Kidney (tissue), 14 donors: ENCODE measurements around the gene METTL8. TPM values are rescaled to one million over a fixed set of nuclear protein-coding genes. Genes with fewer than 3 reads are reported as not detected.

Experiments
- DNase-seq, 5 donors: peaks; one replicate each; pipeline ENCODE4 v3.0.0-alpha.2; 2013 to 2020
- FAIRE-seq: peaks from 2 replicates; lab custom pipeline; 2012; peaks lifted over from hg19 to GRCh38; lab: Jason Lieb, UNC
- H3K27ac ChIP-seq, 2 donors: one replicate each; pipeline ENCODE4 v1.7.0; 2013; ENCODE audit warnings: low read depth in 2 of 2, low read length in 2 of 2, inconsistent platforms in 1 of 2
- H3K27me3 ChIP-seq: one replicate; pipeline ENCODE4 v1.7.1; 2013; ENCODE audit warnings: low read length, inconsistent platforms; ENCODE audit not compliant: control insufficient read depth, insufficient read depth
- H3K36me3 ChIP-seq, 3 donors: one replicate each; pipeline versions ENCODE4 v1.7.0 to v1.7.1; 2013; ENCODE audit warnings: low read length in 3 of 3, control low read depth in 1 of 3, inconsistent platforms in 1 of 3; ENCODE audit not compliant: insufficient read depth in 3 of 3, control insufficient read depth in 2 of 3
- H3K4me1 ChIP-seq, 3 donors: one replicate each; pipeline versions ENCODE4 v1.7.0 to v1.7.1; 2013; ENCODE audit warnings: low read length in 3 of 3, inconsistent platforms in 1 of 3, low read depth in 1 of 3; ENCODE audit not compliant: control insufficient read depth in 2 of 3, insufficient read depth in 2 of 3
- H3K4me3 ChIP-seq, 3 donors: one replicate each; pipeline versions ENCODE4 v1.7.0 to v1.8.1; 2013; ENCODE audit warnings: low read length in 3 of 3, control low read depth in 1 of 3, inconsistent platforms in 1 of 3
- H3K9ac ChIP-seq, 3 donors: one replicate each; pipeline versions ENCODE4 v1.7.0 to v1.7.1; 2013; ENCODE audit warnings: low read length in 3 of 3, control low read depth in 1 of 3, inconsistent platforms in 1 of 3
- H3K9me3 ChIP-seq, 3 donors: one replicate each; pipeline versions ENCODE4 v1.7.0 to v1.7.1; 2013; ENCODE audit warnings: low read length in 3 of 3, control low read depth in 1 of 3, inconsistent platforms in 1 of 3; ENCODE audit not compliant: control insufficient read depth in 2 of 3, insufficient read depth in 1 of 3
- intact Hi-C: fragments of 100-400 bp; cut with DNase I; formaldehyde crosslinking; loops from one replicate; pipeline ENCODE4 v1.11.1; 2022
- polyA plus RNA-seq: library from polyadenylated mRNA; stranded (reverse); fragments of 350-450 nt; fragmentation: Illumina TruSeq; extraction: RNeasy Lipid Tissue Mini Kit (QIAGEN cat#74804); gene quantifications from one replicate; pipeline ENCODE4 v1.2.3, GENCODE V29; 2014; ENCODE audit warnings: low read depth, low replicate concordance; ENCODE audit not compliant: insufficient read depth
- total RNA-seq: library from RNA; stranded (reverse); fragmentation: NEBNext Ultra II Directional; extraction: Animal tissue kit (Norgen Biotek cat#: 25700); gene quantifications from one replicate; pipeline ENCODE4 v1.2.1, GENCODE V29; 2021
- TF ChIP-seq, protein P1 (sequence below): IDR thresholded peaks from 3 replicates; pipeline ENCODE4 v1.5.1; 2012; ENCODE audit warnings: mild to moderate bottlenecking, moderate library complexity, borderline replicate concordance; ENCODE audit not compliant: insufficient read depth; ENCODE audit errors: extremely low read depth
- donor health status: control.
- donor health status: control.
- donor health status: control.
- donor health status: control.
- donor health status: control.
- donor health status: DM: yes; HTN: yes; CAD: no.
- donor health status: Normal renal cell carcinoma (clear cell type).

Gene METTL8
- total and polyA plus RNA-seq, 2 donors from 2014 or later, result 10.8 to 14.9 TPM

DNA sequence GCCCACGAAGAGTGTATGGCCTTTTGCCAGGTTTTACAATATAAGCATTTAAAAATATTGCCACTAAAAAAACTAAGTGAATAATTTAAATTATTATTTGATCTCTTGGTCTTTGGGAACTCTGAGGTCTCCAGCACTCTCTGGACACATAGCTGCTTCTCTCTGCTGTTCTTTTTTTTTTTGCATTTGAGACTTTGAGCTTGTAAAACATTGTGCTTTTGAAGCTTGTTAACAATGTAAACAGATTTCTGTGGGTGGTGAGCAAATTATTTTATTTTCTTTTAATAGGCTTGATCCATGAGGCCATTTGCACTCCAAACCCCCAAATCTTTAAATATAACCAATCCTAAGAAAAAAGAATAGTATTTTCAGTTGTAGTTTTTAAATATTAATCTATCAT is 42.2 kb upstream of the METTL8 start:
- intact Hi-C loops, result no loop called here
- Histone ChIP-seq H3K9ac (no peak overlapping the region), H3K27ac (no peak overlapping the region), H3K36me3 (peaks cover 0 to 4% (median 0%) of the 10 kb centered on the region in 3 donors), H3K27me3 (no peaks in the 10 kb centered on the region), H3K4me1 (no peaks in the 10 kb centered on the region), H3K9me3 (no peaks in the 10 kb centered on the region), H3K4me3 (no peak overlapping the region)
- no peak for FAIRE-seq
- DNase-seq, result no peak
- TF ChIP-seq, protein P1, sequence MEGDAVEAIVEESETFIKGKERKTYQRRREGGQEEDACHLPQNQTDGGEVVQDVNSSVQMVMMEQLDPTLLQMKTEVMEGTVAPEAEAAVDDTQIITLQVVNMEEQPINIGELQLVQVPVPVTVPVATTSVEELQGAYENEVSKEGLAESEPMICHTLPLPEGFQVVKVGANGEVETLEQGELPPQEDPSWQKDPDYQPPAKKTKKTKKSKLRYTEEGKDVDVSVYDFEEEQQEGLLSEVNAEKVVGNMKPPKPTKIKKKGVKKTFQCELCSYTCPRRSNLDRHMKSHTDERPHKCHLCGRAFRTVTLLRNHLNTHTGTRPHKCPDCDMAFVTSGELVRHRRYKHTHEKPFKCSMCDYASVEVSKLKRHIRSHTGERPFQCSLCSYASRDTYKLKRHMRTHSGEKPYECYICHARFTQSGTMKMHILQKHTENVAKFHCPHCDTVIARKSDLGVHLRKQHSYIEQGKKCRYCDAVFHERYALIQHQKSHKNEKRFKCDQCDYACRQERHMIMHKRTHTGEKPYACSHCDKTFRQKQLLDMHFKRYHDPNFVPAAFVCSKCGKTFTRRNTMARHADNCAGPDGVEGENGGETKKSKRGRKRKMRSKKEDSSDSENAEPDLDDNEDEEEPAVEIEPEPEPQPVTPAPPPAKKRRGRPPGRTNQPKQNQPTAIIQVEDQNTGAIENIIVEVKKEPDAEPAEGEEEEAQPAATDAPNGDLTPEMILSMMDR, result no peak

- no peaks in the 10 kb centered on the region for H3K9me3 ChIP-seq
- H3K4me3 ChIP-seq, result no peak overlapping the region
- peaks cover 2 to 12% (median 2%) of the 10 kb centered on the region in 3 donors for H3K36me3 ChIP-seq
- DNase-seq, result no peak
- H3K27ac ChIP-seq, result no peak overlapping the region
- intact Hi-C loops, result no loop called here
- H3K9ac ChIP-seq, result no peak overlapping the region
- H3K4me1 ChIP-seq, result no peaks in the 10 kb centered on the region
- TF ChIP-seq, protein P1, result no peak
- no peaks in the 10 kb centered on the region for H3K27me3 ChIP-seq
- no peak for FAIRE-seq
These were observed 36.3 kb upstream of the METTL8 start for GRCh38 chr2:171470129-171470528.

- Histone ChIP-seq H3K27ac (no peak overlapping the region), H3K4me1 (no peaks in the 10 kb centered on the region), H3K9me3 (no peaks in the 10 kb centered on the region), H3K27me3 (no peaks in the 10 kb centered on the region), H3K9ac (no peak overlapping the region), H3K4me3 (no peak overlapping the region), H3K36me3 (peaks cover 2 to 12% (median 2%) of the 10 kb centered on the region in 3 donors)
- intact Hi-C loops, result no loop called here
- FAIRE-seq (no peak), DNase-seq (peak in 2 of 5 donors; percentile 10 to 15)
- TF ChIP-seq, protein P1, result no peak
These were observed 35.4 kb upstream of the METTL8 start for GRCh38 chr2:171469176-171469575.

- FAIRE-seq (no peak), DNase-seq (no peak)
- H3K27ac ChIP-seq, result no peak overlapping the region
- H3K4me1 ChIP-seq, result no peaks in the 10 kb centered on the region
- no peak overlapping the region for H3K4me3 ChIP-seq
- peaks cover 0 to 14% (median 3%) of the 10 kb centered on the region in 3 donors for H3K36me3 ChIP-seq
- TF ChIP-seq, protein P1, result no peak
- H3K9ac ChIP-seq, result no peak overlapping the region
- intact Hi-C loops, result no loop called here
- H3K27me3 ChIP-seq, result no peaks in the 10 kb centered on the region
- peaks cover 0 to 3% (median 0%) of the 10 kb centered on the region in 3 donors for H3K9me3 ChIP-seq
These were observed 26.7 kb upstream of the METTL8 start for GRCh38 chr2:171460537-171460936.
